Hepatocyte (in vitro differentiated cells): ENCODE data around the gene ALX3. TPM values are rescaled to one million over a fixed set of nuclear protein-coding genes. Genes with fewer than 3 reads are reported as not detected.

Experiments used
- DNase-seq: peaks from one replicate; pipeline ENCODE4 v3.0.0-alpha.2; 2016; ENCODE audit warnings: low spot score
- H2AFZ ChIP-seq: fragments of 200-600 bp; sonication (generic); 2 replicates; pipeline ENCODE4 v1.6.0; 2016; ENCODE audit warnings: antibody characterized with exemption, mild to moderate bottlenecking
- H3K27ac ChIP-seq: fragments of 200-600 bp; sonication (generic); 2 replicates; pipeline ENCODE4 v1.5.1; 2016; ENCODE audit warnings: mild to moderate bottlenecking
- H3K27me3 ChIP-seq: fragments of 200-600 bp; sonication (generic); 2 replicates; pipeline ENCODE4 v1.6.1; 2016
- H3K36me3 ChIP-seq: fragments of 200-600 bp; sonication (generic); replicated peaks from 2 replicates; pipeline ENCODE4 v1.5.1; 2016; ENCODE audit warnings: low read depth; ENCODE audit not compliant: insufficient read depth
- H3K4me1 ChIP-seq: fragments of 200-600 bp; sonication (generic); 2 replicates; pipeline ENCODE4 v1.5.1; 2016; ENCODE audit warnings: mild to moderate bottlenecking, moderate library complexity; ENCODE audit not compliant: insufficient read depth
- H3K4me2 ChIP-seq: fragments of 200-600 bp; sonication (generic); 2 replicates; pipeline ENCODE4 v1.6.0; 2016
- H3K4me3 ChIP-seq: fragments of 200-600 bp; sonication (generic); 2 replicates; pipeline ENCODE4 v1.5.1; 2016; ENCODE audit warnings: mild to moderate bottlenecking
- H3K79me2 ChIP-seq: fragments of 200-600 bp; sonication (generic); 2 replicates; pipeline ENCODE4 v1.6.0; 2017; ENCODE audit warnings: mild to moderate bottlenecking
- H3K9me2 ChIP-seq: fragments of 200-600 bp; sonication (generic); replicated peaks from 2 replicates; pipeline ENCODE4 v1.6.0; 2017; ENCODE audit warnings: mild to moderate bottlenecking; ENCODE audit not compliant: insufficient read depth
- H3K9me3 ChIP-seq: fragments of 200-600 bp; sonication (generic); 2 replicates; pipeline ENCODE4 v1.5.1; 2016; ENCODE audit warnings: low read depth, mild to moderate bottlenecking
- H4K20me1 ChIP-seq: fragments of 200-600 bp; sonication (generic); 2 replicates; pipeline ENCODE4 v1.6.0; 2016; ENCODE audit warnings: mild to moderate bottlenecking; ENCODE audit not compliant: insufficient read depth, poor library complexity, severe bottlenecking
- CTCF ChIP-seq: fragments of 200-600 bp; sonication (generic); IDR thresholded peaks from 2 replicates; pipeline ENCODE4 v1.5.1; 2016; ENCODE audit warnings: antibody characterized with exemption, mild to moderate bottlenecking; ENCODE audit not compliant: poor library complexity
- EZH2 ChIP-seq: fragments of 200-600 bp; sonication (generic); IDR thresholded peaks from 2 replicates; pipeline ENCODE4 v1.6.1; 2016; ENCODE audit warnings: antibody characterized with exemption, mild to moderate bottlenecking, borderline replicate concordance
- EZH2phosphoT487 ChIP-seq: fragments of 200-600 bp; sonication (generic); IDR thresholded peaks from one replicate; pipeline ENCODE4 v1.6.1; 2018; ENCODE audit warnings: antibody characterized with exemption, mild to moderate bottlenecking, low read depth, moderate library complexity; ENCODE audit not compliant: unreplicated experiment, severe bottlenecking
- WGBS: methylation state at CpG from one replicate; pipeline ENCODE4 v1.1.6; 2016; ENCODE audit warnings: low lambda C conversion rate; ENCODE audit errors: missing lambda C conversion rate; 5-methylcytosine and 5-hydroxymethylcytosine counted together
- polyA plus RNA-seq: library from polyadenylated mRNA; unstranded; fragments of >200 nt; fragmentation: Nextera tagmentation; extraction: Ambion mirVana; gene quantifications from 2 replicates; pipeline ENCODE4 v1.2.1, GENCODE V29; 2016
- total RNA-seq: library from RNA; depleted of rRNA; stranded (reverse); fragments of >200 nt; gene quantifications from 2 replicates; pipeline ENCODE4 v1.2.3, GENCODE V29; 2014

The ALX3 gene
- total and polyA plus RNA-seq, 2 experiments from 2014 or later = 0.27 to 0.92 TPM

DNA sequence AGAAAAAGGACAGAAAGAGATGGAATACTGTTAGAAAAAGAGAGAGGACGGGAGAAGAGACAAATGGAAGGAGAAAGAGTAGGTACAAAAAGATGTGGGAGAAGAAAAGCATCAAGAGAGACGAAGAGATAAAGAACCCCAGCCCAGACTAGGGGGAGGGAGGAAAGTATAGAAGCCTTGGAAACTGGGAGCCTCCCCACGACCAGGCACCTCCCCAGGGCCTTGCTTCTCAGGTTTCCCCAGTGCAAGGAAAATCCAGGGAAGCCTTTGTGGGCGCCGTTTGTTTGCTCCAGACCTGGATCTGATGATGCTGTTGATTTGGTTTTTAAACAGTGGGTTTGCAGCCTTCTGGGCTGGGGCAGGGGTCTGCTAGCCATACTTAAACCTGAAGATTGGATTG lies 15.2 kb upstream of the ALX3 start:
- 56% methylated on average over 5 of the region's 5 CpGs for WGBS
- Histone ChIP-seq H3K4me1 (peaks cover 18% of the 10 kb centered on the region), H3K4me3 (no peak overlapping the region), H3K27me3 (peaks cover 58% of the 10 kb centered on the region), H2AFZ (no peak overlapping the region), H3K9me3 (no peaks in the 10 kb centered on the region), H3K79me2 (no peaks in the 10 kb centered on the region), H3K4me2 (no peak overlapping the region), H4K20me1 (no peaks in the 10 kb centered on the region), H3K36me3 (no peaks in the 10 kb centered on the region), H3K9me2 (no peaks in the 10 kb centered on the region), H3K27ac (no peak overlapping the region)
- TF ChIP-seq EZH2phosphoT487 (no peak), EZH2 (no peak), CTCF (no peak)
- DNase-seq = no peak

GRCh38 chr1:110084227-110085078 lies 14.0 kb upstream of the ALX3 start:
- Histone ChIP-seq H3K9me2 (no peaks in the 10 kb centered on the region), H3K4me1 (peaks cover 18% of the 10 kb centered on the region), H3K27me3 (peaks cover 58% of the 10 kb centered on the region), H4K20me1 (no peaks in the 10 kb centered on the region), H3K9me3 (no peaks in the 10 kb centered on the region), H2AFZ (peak overlapping the region; percentile 95), H3K79me2 (no peaks in the 10 kb centered on the region), H3K4me3 (peak overlapping the region; percentile 52), H3K27ac (no peak overlapping the region), H3K36me3 (no peaks in the 10 kb centered on the region), H3K4me2 (peak overlapping the region; percentile 100)
- DNase-seq = peak; percentile 69
- TF ChIP-seq EZH2phosphoT487 (peak; percentile 55), EZH2 (peak; percentile 91), CTCF (no peak)
- 5% methylated on average over 72 of the region's 72 CpGs for WGBS

- Histone ChIP-seq H3K27me3 (peaks cover 58% of the 10 kb centered on the region), H3K4me2 (peak overlapping the region; percentile 100), H3K4me3 (peak overlapping the region; percentile 52), H3K4me1 (peaks cover 18% of the 10 kb centered on the region), H4K20me1 (no peaks in the 10 kb centered on the region), H3K79me2 (no peaks in the 10 kb centered on the region), H3K36me3 (no peaks in the 10 kb centered on the region), H3K27ac (no peak overlapping the region), H3K9me3 (no peaks in the 10 kb centered on the region), H2AFZ (peak overlapping the region; percentile 95), H3K9me2 (no peaks in the 10 kb centered on the region)
- WGBS = 6% methylated on average over 36 of the region's 37 CpGs
- no peak for TF ChIP-seq EZH2phosphoT487
- no peak for TF ChIP-seq CTCF
- TF ChIP-seq EZH2 = no peak
- DNase-seq = no peak
Measured at GRCh38 chr1:110083866-110084226, 13.4 kb upstream of the ALX3 start.
